GM12875 (cell line): ENCODE data around the gene MCF2L.
"Not testable (repeated sequence)": the region's sequence is repeated elsewhere in the genome, so short reads cannot be mapped to it uniquely, and the experiment has no call there.

Source experiments
- H3K4me3 ChIP-seq: one replicate; pipeline ENCODE4 v1.5.1; 2011; ENCODE audit warnings: low read depth, low read length, control low read depth
- CTCF ChIP-seq: IDR thresholded peaks from 2 replicates; pipeline ENCODE4 v1.5.1; 2011; ENCODE audit warnings: low read depth, mild to moderate bottlenecking, control low read depth, inconsistent platforms, low read length, moderate library complexity, borderline replicate concordance; ENCODE audit not compliant: insufficient read depth

Gene MCF2L

GRCh38 chr13:113097651-113098050 lies 128.6 kb downstream of the MCF2L start:
- no peak overlapping the region for H3K4me3 ChIP-seq
- TF ChIP-seq CTCF: no peak

- no peak overlapping the region for H3K4me3 ChIP-seq
- TF ChIP-seq CTCF: no peak
Measured at GRCh38 chr13:113098162-113098732, 129.2 kb downstream of the MCF2L start.

- no peak overlapping the region for H3K4me3 ChIP-seq
- no peak for TF ChIP-seq CTCF
Measured at GRCh38 chr13:113099142-113099541, 130.1 kb downstream of the MCF2L start.

GRCh38 chr13:113102302-113102701 lies 133.3 kb downstream of the MCF2L start:
- H3K4me3 ChIP-seq: not testable (repeated sequence)

GRCh38 chr13:113102727-113103126 lies 133.7 kb downstream of the MCF2L start:
- H3K4me3 ChIP-seq: no peak overlapping the region
- TF ChIP-seq CTCF: no peak

GRCh38 chr13:113103646-113104045 lies 134.6 kb downstream of the MCF2L start:
- TF ChIP-seq CTCF: no peak

GRCh38 chr13:113105032-113105920 lies 136.3 kb downstream of the MCF2L start, which contains the start of gene F7:
TSS of gene F7 (plus strand) at chr13:113105791. CDS start at chr13:113105842, 51 bp downstream.
- no peak within 1 kb of the TSS for H3K4me3 ChIP-seq
- no peak for TF ChIP-seq CTCF

More at GRCh38 chr13:113103646-113104045, 134.6 kb downstream of the MCF2L start:
- no peak overlapping the region for H3K4me3 ChIP-seq
